HepG2 (cell line): ENCODE data around the gene ATP2B2. TPM values are rescaled to one million over a fixed set of nuclear protein-coding genes. Genes with fewer than 3 reads are reported as not detected.

ENCODE experiments used
- ATAC-seq: fragments of 200-7000 bp; cut with Tn5 transposase; 3 replicates; pipeline ENCODE4 v1.9.1; 2020; ENCODE audit warnings: mild to moderate bottlenecking, moderate library complexity
- BruUV-seq: library from RNA; stranded (reverse); fragments of 400-500 nt; replicated peaks from 2 replicates; lab custom pipeline; 2021; lab: Mats Ljungman, UMichigan
- CTCF ChIA-PET: fragments of 300-600 bp; formaldehyde crosslinking; extraction: SDS; loops from one replicate; lab custom pipeline; 2021; ENCODE audit warnings: low total read pairs, inconsistent platforms, low intra/inter-chr PET ratio; lab: Yijun Ruan, JAX
- POLR2A ChIA-PET: fragments of 350-600 bp; sonication (Branson Sonifier 250); formaldehyde crosslinking; loops from one replicate; lab custom pipeline; 2020; ENCODE audit warnings: antibody characterized with exemption, inconsistent platforms; lab: Yijun Ruan, JAX
- DNase-seq: peaks from one replicate; pipeline ENCODE4 v3.0.0-alpha.2; 2015; ENCODE audit warnings: low spot score
- FAIRE-seq: peaks from 3 replicates; lab custom pipeline; 2011; peaks lifted over from hg19 to GRCh38; lab: Jason Lieb, UNC
- H2AFZ ChIP-seq: one replicate; pipeline ENCODE4 v1.6.1; 2011; ENCODE audit warnings: low read length, inconsistent platforms
- H3K27ac ChIP-seq: fragments of 300-600 bp; 3 replicates; pipeline ENCODE4 v1.8.0; 2011; ENCODE audit warnings: mixed run types, mild to moderate bottlenecking, mixed read lengths, low read length, inconsistent platforms; ENCODE audit not compliant: insufficient read depth; ENCODE audit errors: extremely low read length
- H3K27me3 ChIP-seq, 2 experiments: fragments of 200-600 bp in 1 of 2; 2 replicates in 1 of 2; 3 replicates in 1 of 2; pipeline versions ENCODE4 v1.6.0 to v1.8.0; 2011; ENCODE audit warnings: low read length in 2 of 2, mild to moderate bottlenecking in 2 of 2, moderate library complexity in 2 of 2, inconsistent platforms in 1 of 2; ENCODE audit not compliant: insufficient read depth in 2 of 2, control insufficient read depth in 1 of 2
- H3K36me3 ChIP-seq, 2 experiments: fragments of 200-600 bp in 1 of 2; replicated peaks in 1 of 2; 2 replicates in 1 of 2; 3 replicates in 1 of 2; pipeline versions ENCODE4 v1.5.1 to v1.8.0; 2011; ENCODE audit warnings: low read length in 2 of 2, inconsistent platforms in 1 of 2; ENCODE audit not compliant: insufficient read depth in 2 of 2, control insufficient read depth in 1 of 2
- H3K4me1 ChIP-seq: 2 replicates; pipeline ENCODE4 v1.5.1; 2012; ENCODE audit warnings: low read length, inconsistent platforms; ENCODE audit not compliant: insufficient read depth
- H3K4me2 ChIP-seq: 2 replicates; pipeline ENCODE4 v1.6.0; 2011; ENCODE audit warnings: low read depth, low read length, inconsistent platforms
- H3K4me3 ChIP-seq, 3 experiments: fragments of 200-600 bp in 1 of 3; sonication (generic), shearing (Covaris generic) in 1 of 3; replicated peaks in 1 of 3; 2 replicates each; pipeline ENCODE4 v1.5.1; 2011 to 2016; ENCODE audit warnings: low read length in 3 of 3, inconsistent platforms in 2 of 3, low read depth in 2 of 3, mild to moderate bottlenecking in 2 of 3, control low read depth in 1 of 3, mixed read lengths in 1 of 3; ENCODE audit not compliant: insufficient read depth in 1 of 3
- H3K79me2 ChIP-seq: one replicate; pipeline ENCODE4 v1.6.1; 2011; ENCODE audit warnings: low read length, inconsistent platforms; ENCODE audit not compliant: insufficient read depth
- H3K9ac ChIP-seq: 2 replicates; pipeline ENCODE4 v1.6.0; 2011; ENCODE audit warnings: mild to moderate bottlenecking, low read depth, low read length, inconsistent platforms; ENCODE audit not compliant: insufficient read depth
- H3K9me3 ChIP-seq: 2 replicates; pipeline ENCODE4 v1.5.1; 2012; ENCODE audit warnings: mild to moderate bottlenecking, low read length
- H4K20me1 ChIP-seq: 2 replicates; pipeline ENCODE4 v1.6.0; 2011; ENCODE audit warnings: inconsistent platforms, mild to moderate bottlenecking, low read length, moderate library complexity; ENCODE audit not compliant: insufficient read depth
- ARNTL ChIP-seq: sonication (generic); formaldehyde crosslinking; IDR thresholded peaks from 2 replicates; pipeline ENCODE4 v1.4.0; 2020; ENCODE audit warnings: mild to moderate bottlenecking, missing genetic modification reagents
- CSRNP1 ChIP-seq: sonication (generic); formaldehyde crosslinking; IDR thresholded peaks from 2 replicates; pipeline ENCODE4 v1.8.1; 2023; ENCODE audit warnings: mild to moderate bottlenecking, missing genetic modification reagents
- LRRFIP1 ChIP-seq: sonication (generic); formaldehyde crosslinking; conservative IDR thresholded peaks from 2 replicates; pipeline ENCODE4 v1.4.0; 2020; ENCODE audit warnings: missing genetic modification reagents
- MIER2 ChIP-seq: IDR thresholded peaks from 2 replicates; pipeline ENCODE4 v1.6.1; 2016; ENCODE audit warnings: missing biosample characterization, missing genetic modification reagents
- MLLT10 ChIP-seq: sonication (generic); formaldehyde crosslinking; IDR thresholded peaks from 2 replicates; pipeline ENCODE4 v1.4.0; 2020; ENCODE audit warnings: missing genetic modification reagents
- RAD51 ChIP-seq: fragments of 450-650 bp; IDR thresholded peaks from 2 replicates; pipeline ENCODE4 v1.6.1; 2016; ENCODE audit warnings: borderline replicate concordance
- RARG ChIP-seq: sonication (generic); formaldehyde crosslinking; IDR thresholded peaks from 2 replicates; pipeline ENCODE4 v1.4.0; 2020; ENCODE audit warnings: low read depth, mild to moderate bottlenecking, missing genetic modification reagents
- RFX3 ChIP-seq: IDR thresholded peaks from 2 replicates; pipeline ENCODE4 v1.6.1; 2016; ENCODE audit warnings: missing biosample characterization, missing genetic modification reagents
- SIX4 ChIP-seq: sonication (generic); formaldehyde crosslinking; IDR thresholded peaks from 2 replicates; pipeline ENCODE4 v1.4.0; 2020; ENCODE audit warnings: missing genetic modification reagents
- ZBTB20 ChIP-seq: sonication (generic); formaldehyde crosslinking; IDR thresholded peaks from 2 replicates; pipeline ENCODE4 v1.8.1; 2023; ENCODE audit warnings: missing genetic modification reagents, low read depth, mild to moderate bottlenecking, borderline replicate concordance
- ZFY ChIP-seq: sonication (generic); formaldehyde crosslinking; IDR thresholded peaks from 2 replicates; pipeline ENCODE4 v1.4.0; 2020; ENCODE audit warnings: missing genetic modification reagents
- ZKSCAN1 ChIP-seq: fragments of 150-350 bp; IDR thresholded peaks from 2 replicates; pipeline ENCODE4 v1.6.1; 2014; ENCODE audit warnings: low read length
- ZMYM3 ChIP-seq: sonication (generic); formaldehyde crosslinking; IDR thresholded peaks from 2 replicates; pipeline ENCODE4 v1.5.1; 2020; ENCODE audit warnings: mild to moderate bottlenecking, missing genetic modification reagents
- ZNF230 ChIP-seq: sonication (generic); formaldehyde crosslinking; IDR thresholded peaks from 2 replicates; pipeline ENCODE4 v1.4.0; 2020; ENCODE audit warnings: mild to moderate bottlenecking, missing genetic modification reagents
- ZNF24 ChIP-seq: fragments of 450-650 bp; IDR thresholded peaks from 2 replicates; pipeline ENCODE4 v1.6.1; 2017; ENCODE audit warnings: antibody characterized with exemption, mild to moderate bottlenecking
- ZNF589 ChIP-seq: sonication (generic); formaldehyde crosslinking; conservative IDR thresholded peaks from 2 replicates; pipeline ENCODE4 v1.8.0; 2022; ENCODE audit warnings: mild to moderate bottlenecking, moderate library complexity, missing genetic modification reagents
- ZNF614 ChIP-seq: IDR thresholded peaks from 2 replicates; pipeline ENCODE4 v1.6.1; 2018; ENCODE audit warnings: missing biosample characterization, missing genetic modification reagents, inconsistent platforms, borderline replicate concordance
- ZNF781 ChIP-seq: sonication (generic); formaldehyde crosslinking; IDR thresholded peaks from 2 replicates; pipeline ENCODE4 v1.5.1; 2020; ENCODE audit warnings: borderline replicate concordance, mild to moderate bottlenecking, missing genetic modification reagents; ENCODE audit errors: not compliant biosample characterization
- WGBS: methylation state at CpG from one replicate; pipeline ENCODE4 v1.1.6; 2017; ENCODE audit warnings: low lambda C conversion rate; 5-methylcytosine and 5-hydroxymethylcytosine counted together
- in situ Hi-C: cut with HindIII; loops from 2 replicates; pipeline ENCODE4 v1.10.0; 2017; ENCODE audit warnings: low pct_unique_long_range_greater_than_20kb; ENCODE audit not compliant: extremely low pct_ligation_motif_present
- intact Hi-C: fragments of 100-400 bp; cut with micrococcal nuclease; formaldehyde crosslinking; loops from one replicate; pipeline ENCODE4 v1.10.0; 2022; ENCODE audit not compliant: unreplicated experiment
- polyA plus RNA-seq, 8 experiments: library from polyadenylated mRNA; depleted of rRNA in 3 of 8; stranded (reverse) in 7 of 8; unstranded in 1 of 8; fragments of >200 nt; fragmentation: Illumina TruSeq in 4 of 8; extraction: Trizol in 4 of 8; gene quantifications; 2 replicates each; pipeline versions ENCODE4 v1.2.1 to v1.2.3, GENCODE V29; 2011 to 2016; ENCODE audit warnings: low read depth in 4 of 8, missing spikeins in 1 of 8, mixed read lengths in 1 of 8; ENCODE audit not compliant: insufficient read depth in 1 of 8
- total RNA-seq, 5 experiments: library from RNA; depleted of rRNA; stranded (reverse); fragments of >200 nt; fragmentation: Illumina TruSeq; extraction: Trizol; gene quantifications; 2 replicates each; pipeline ENCODE4 v1.2.3, GENCODE V29; 2016; ENCODE audit warnings: low read depth in 1 of 5
- TF ChIP-seq, protein P1 (sequence below): sonication (generic); formaldehyde crosslinking; IDR thresholded peaks from 2 replicates; pipeline ENCODE4 v1.5.0; 2020; ENCODE audit warnings: mild to moderate bottlenecking, missing genetic modification reagents

The ATP2B2 gene
- total and polyA plus RNA-seq, 2 of the 13 experiments (the other 11 are each of a cell fraction or from before 2014, with no cell fraction given): 1.5 to 2.3 TPM

- TF ChIP-seq RFX3 (CRISPR knock-in tag): no peak
- TF ChIP-seq RARG (CRISPR knock-in tag): no peak
- no peak for TF ChIP-seq ZNF230 (CRISPR knock-in tag)
- no peak for TF ChIP-seq LRRFIP1 (CRISPR knock-in tag)
- TF ChIP-seq ZMYM3 (CRISPR knock-in tag): peak; percentile 37; the same call in 1 of the 2 replicates
- TF ChIP-seq, all 625 proteins: peak for 2
Measured at GRCh38 chr3:10493202-10493589, 12.2 kb downstream of the ATP2B2 start (continued).

DNA sequence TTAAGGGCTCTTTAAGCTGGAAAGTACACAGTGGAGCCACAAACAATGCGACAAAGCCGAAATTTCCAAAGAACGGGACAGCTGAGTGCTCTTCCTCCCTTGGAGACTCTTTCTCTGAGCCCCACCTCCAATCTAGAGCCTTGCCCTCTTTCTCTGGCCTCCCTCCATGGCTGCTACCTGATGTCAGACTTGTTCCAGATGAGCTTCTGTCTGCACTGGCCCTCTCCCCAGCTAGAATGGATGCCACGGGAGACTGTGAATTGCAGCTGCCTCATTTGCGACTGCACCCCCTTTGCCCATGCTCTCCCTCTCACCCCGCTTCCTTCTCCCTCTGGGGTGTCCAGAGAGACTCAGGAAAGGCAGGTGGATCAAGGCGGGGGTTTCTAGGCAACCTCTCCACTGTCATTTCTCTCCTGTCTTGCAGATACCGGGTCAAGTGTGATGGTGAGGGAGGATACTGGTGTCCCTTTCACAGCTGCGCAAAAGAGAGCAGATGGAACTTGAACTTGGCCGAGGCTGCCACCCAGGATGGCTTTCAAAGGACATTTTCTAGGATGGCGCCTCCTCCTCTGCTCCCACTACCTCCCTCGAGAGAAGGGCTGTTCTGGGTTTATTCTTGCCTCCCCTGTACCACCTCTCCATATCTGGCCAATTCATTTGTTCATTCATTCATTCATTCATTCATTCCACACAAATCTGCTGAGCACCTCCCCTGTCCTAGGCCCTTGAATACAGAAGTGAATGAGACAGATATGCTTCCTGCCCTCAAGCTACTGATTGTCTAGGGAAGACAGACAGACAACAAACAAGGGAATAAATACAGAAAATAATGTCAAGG, 12.8 kb downstream of the ATP2B2 start:
- CTCF ChIA-PET: no interaction called here
- no peaks in the 10 kb centered on the region for H3K79me2 ChIP-seq
- POLR2A ChIA-PET: no interaction called here
- no peaks in the 10 kb centered on the region for H3K36me3 ChIP-seq
- DNase-seq (no peak), FAIRE-seq (no peak), ATAC-seq (no peak)
- H2AFZ ChIP-seq: no peak overlapping the region
- H3K4me2 ChIP-seq: no peak overlapping the region
- in situ Hi-C loops (no loop called here), intact Hi-C loops (no loop called here)
- H3K27ac ChIP-seq: peak overlapping the region; percentile 84
- BruUV-seq: no TSS peak
- H3K4me1 ChIP-seq: peaks cover 87% of the 10 kb centered on the region
- no peaks in the 10 kb centered on the region for H4K20me1 ChIP-seq
- H3K9ac ChIP-seq: no peak overlapping the region
- WGBS: 78% methylated on average over 10 of the region's 12 CpGs
- no peaks in the 10 kb centered on the region for H3K9me3 ChIP-seq
- no peaks in the 10 kb centered on the region for H3K27me3 ChIP-seq
- no peak overlapping the region for H3K4me3 ChIP-seq
- no peak for TF ChIP-seq ARNTL (CRISPR knock-in tag)
- TF ChIP-seq ZNF24: peak; percentile 82
- no peak for TF ChIP-seq SIX4 (CRISPR knock-in tag)
- TF ChIP-seq ZBTB20 (CRISPR knock-in tag): no peak
- no peak for TF ChIP-seq MIER2 (CRISPR knock-in tag)
- peak; percentile 42 for TF ChIP-seq ZNF781 (CRISPR knock-in tag)
- no peak for TF ChIP-seq RAD51
- TF ChIP-seq ZMYM3 (CRISPR knock-in tag): no peak
- TF ChIP-seq ZFY (CRISPR knock-in tag): no peak
- TF ChIP-seq MLLT10: no peak
- no peak for TF ChIP-seq ZNF589 (CRISPR knock-in tag)
- TF ChIP-seq CSRNP1 (CRISPR knock-in tag): no peak
- TF ChIP-seq ZNF614 (CRISPR knock-in tag): no peak
- TF ChIP-seq, protein P1, sequence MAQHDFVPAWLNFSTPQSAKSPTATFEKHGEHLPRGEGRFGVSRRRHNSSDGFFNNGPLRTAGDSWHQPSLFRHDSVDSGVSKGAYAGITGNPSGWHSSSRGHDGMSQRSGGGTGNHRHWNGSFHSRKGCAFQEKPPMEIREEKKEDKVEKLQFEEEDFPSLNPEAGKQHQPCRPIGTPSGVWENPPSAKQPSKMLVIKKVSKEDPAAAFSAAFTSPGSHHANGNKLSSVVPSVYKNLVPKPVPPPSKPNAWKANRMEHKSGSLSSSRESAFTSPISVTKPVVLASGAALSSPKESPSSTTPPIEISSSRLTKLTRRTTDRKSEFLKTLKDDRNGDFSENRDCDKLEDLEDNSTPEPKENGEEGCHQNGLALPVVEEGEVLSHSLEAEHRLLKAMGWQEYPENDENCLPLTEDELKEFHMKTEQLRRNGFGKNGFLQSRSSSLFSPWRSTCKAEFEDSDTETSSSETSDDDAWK (CRISPR knock-in tag): no peak
- TF ChIP-seq ZKSCAN1: no peak
